ENCODE measurements around the gene PIEZO1. TPM values are rescaled to one million over a fixed set of nuclear protein-coding genes. Genes with fewer than 3 reads are reported as not detected.

The PIEZO1 gene
- total RNA-seq, 6 donors from 2014 or later: 107 to 535 (median 239) TPM

DNA sequence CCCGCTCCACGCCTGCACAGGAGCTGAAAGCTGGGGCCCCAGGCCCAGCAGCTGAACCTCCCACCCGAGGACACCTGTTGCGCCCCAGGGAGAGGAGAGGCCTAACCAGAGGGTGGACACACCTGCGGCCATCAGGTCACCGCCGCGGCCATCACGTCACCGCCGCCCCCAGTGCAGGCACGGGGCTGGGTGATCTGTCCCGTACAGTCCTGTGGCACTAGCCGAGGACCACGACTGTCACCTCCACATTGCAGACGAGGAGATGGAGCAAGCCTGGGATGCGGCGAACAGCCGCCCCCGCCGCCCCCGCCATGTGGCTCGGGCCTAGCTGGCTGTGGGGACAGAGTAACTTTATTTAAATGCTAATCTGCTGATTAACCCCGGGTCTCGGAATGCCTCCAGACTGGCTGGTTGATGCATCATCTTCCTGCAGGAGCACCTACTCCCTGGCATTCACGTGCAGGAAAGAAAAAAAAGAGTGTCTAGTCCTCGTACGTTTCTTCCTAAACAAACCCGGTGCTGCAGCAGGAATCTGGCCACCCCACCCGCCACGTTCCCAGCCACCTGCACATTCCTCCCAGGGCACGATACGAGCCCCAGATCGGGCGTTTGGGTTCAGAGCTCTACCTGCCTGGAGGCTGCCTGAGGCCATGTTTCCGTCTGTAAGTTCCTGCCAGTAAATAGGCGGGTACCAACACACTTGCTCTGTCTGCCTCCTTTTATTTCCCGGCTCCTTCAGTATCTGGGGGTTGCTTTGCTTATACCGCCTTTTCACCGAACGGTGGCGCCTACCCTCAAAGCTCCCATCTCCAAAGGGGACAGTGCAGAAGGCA, 29.9 kb downstream of the PIEZO1 start:
- Histone ChIP-seq H3K4me1 (peaks cover 19 to 51% (median 29%) of the 10 kb centered on the region in 4 donors), H3K36me3 (peaks cover 0 to 18% (median 3%) of the 10 kb centered on the region in 4 donors), H3K4me3 (no peak overlapping the region), H3K27me3 (no peaks in the 10 kb centered on the region), H3K9me3 (no peaks in the 10 kb centered on the region), H3K27ac (peak overlapping the region in 2 of 4 donors; percentile 26 to 34)
- no peak for DNase-seq
- ATAC-seq (ENCODE audit: low FRiP score in 2 of 2): no peak
- TF ChIP-seq POLR2AphosphoS5 (IDR thresholded peaks at IDR 0.05) (no peak), CTCF (IDR thresholded peaks at IDR 0.05) (peak in 2 of 6 experiments; percentile 5 to 36)
- WGBS, 2 donors: 81 to 86% methylated on average over 23 to 42 of the region's 42 CpGs

GRCh38 chr16:88754109-88754911, 30.7 kb downstream of the PIEZO1 start:
- peak overlapping the region in 1 of 4 donors; percentile 10 for H3K27ac ChIP-seq

DNA sequence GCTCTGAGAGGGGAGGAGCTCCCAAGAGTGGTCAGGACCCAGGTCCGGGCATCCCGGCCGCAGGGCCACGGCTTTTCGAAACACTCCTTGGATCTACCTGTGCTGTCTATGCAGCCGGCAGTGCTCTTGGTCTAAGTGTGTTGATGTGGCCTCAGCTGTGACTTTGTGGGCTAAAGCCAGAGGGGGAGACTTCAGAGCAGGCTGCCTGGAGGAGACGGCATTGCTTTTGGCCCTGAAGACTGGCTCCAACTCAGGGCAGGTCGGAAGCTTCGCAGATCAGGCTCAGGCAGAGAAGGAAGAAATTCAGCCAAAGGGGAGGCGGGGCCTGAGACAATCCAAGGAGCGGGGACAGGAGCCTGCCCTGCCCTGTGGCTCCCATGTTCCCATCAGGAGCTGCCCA, 31.4 kb downstream of the PIEZO1 start:
- TF ChIP-seq CTCF (IDR thresholded peaks at IDR 0.05) (no peak), POLR2AphosphoS5 (IDR thresholded peaks at IDR 0.05) (no peak), EP300 (IDR thresholded peaks at IDR 0.05) (no peak), POLR2A (IDR thresholded peaks at IDR 0.05) (no peak)
- DNase-seq (no peak), ATAC-seq (ENCODE audit: low FRiP score in 2 of 2) (no peak)
- 92% methylated on average over 11 of the region's 11 CpGs for WGBS, 2 donors
- Histone ChIP-seq H3K36me3 (peaks cover 0 to 18% (median 3%) of the 10 kb centered on the region in 4 donors), H3K4me1 (peaks cover 4 to 36% (median 14%) of the 10 kb centered on the region in 4 donors), H3K27me3 (no peaks in the 10 kb centered on the region), H3K27ac (peak overlapping the region in 1 of 4 donors; percentile 10), H3K4me3 (no peak overlapping the region), H3K9me3 (no peaks in the 10 kb centered on the region)

More at GRCh38 chr16:88754109-88754911, 30.7 kb downstream of the PIEZO1 start:
- Histone ChIP-seq H3K4me3 (no peak overlapping the region), H3K9me3 (no peaks in the 10 kb centered on the region), H3K27me3 (no peaks in the 10 kb centered on the region), H3K4me1 (peaks cover 11 to 43% (median 21%) of the 10 kb centered on the region in 4 donors), H3K36me3 (peaks cover 0 to 18% (median 3%) of the 10 kb centered on the region in 4 donors)
- 89 to 92% methylated on average over 13 to 14 of the region's 28 CpGs for WGBS, 2 donors
- TF ChIP-seq POLR2AphosphoS5 (IDR thresholded peaks at IDR 0.05): no peak
- TF ChIP-seq POLR2A (IDR thresholded peaks at IDR 0.05): no peak
- no peak for TF ChIP-seq CTCF (IDR thresholded peaks at IDR 0.05)
- TF ChIP-seq EP300 (IDR thresholded peaks at IDR 0.05): no peak
- no peak for DNase-seq
- ATAC-seq (ENCODE audit: low FRiP score in 2 of 2): no peak

DNA sequence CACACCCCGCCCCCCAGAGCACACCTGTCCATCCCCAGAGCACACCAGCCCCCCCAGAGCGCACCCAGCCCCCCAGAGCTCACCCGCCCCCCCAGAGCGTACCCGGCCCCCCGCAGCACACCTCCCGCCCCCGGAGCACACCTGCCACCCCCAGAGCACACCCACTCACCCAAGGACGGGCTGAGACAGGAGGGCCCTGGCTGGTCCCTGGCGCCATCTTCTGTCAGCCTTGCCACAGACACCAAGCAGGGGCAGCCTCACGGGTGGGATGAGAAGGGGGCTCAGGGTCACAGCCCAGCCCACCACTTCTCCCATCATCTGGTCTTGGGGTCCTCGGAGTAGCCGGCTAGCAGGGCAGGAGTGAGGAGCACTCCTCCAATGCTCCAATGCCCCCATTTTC, 31.8 kb downstream of the PIEZO1 start:
- peaks cover 0 to 22% (median 5%) of the 10 kb centered on the region in 4 donors for H3K36me3 ChIP-seq
- 93% methylated on average over 8 of the region's 13 CpGs; no CpG with 5 or more reads in 1 of the 2 donors for WGBS, 2 donors
- no peak overlapping the region for H3K4me3 ChIP-seq
- no peaks in the 10 kb centered on the region for H3K9me3 ChIP-seq
- no peaks in the 10 kb centered on the region for H3K27me3 ChIP-seq
- H3K27ac ChIP-seq: no peak overlapping the region
- H3K4me1 ChIP-seq: peaks cover under 1 to 32% (median 11%) of the 10 kb centered on the region in 4 donors
- DNase-seq (peak in 1 of 2 donors; percentile 47), ATAC-seq (ENCODE audit: low FRiP score in 2 of 2) (no peak)
- TF ChIP-seq CTCF (IDR thresholded peaks at IDR 0.05): no peak
- no peak for TF ChIP-seq POLR2A (IDR thresholded peaks at IDR 0.05)
- TF ChIP-seq POLR2AphosphoS5 (IDR thresholded peaks at IDR 0.05): no peak
- TF ChIP-seq EP300 (IDR thresholded peaks at IDR 0.05): no peak
